GM12878 (cell line): ENCODE data around the gene INF2.

ENCODE experiments used
- ATF3 ChIP-seq: IDR thresholded peaks from 2 replicates; pipeline ENCODE4 v1.6.1; 2011; ENCODE audit warnings: low read depth, mild to moderate bottlenecking, low read length, moderate library complexity, borderline replicate concordance; ENCODE audit errors: extremely low read depth
- JUND ChIP-seq: IDR thresholded peaks from 2 replicates; pipeline ENCODE4 v1.6.1; 2012; ENCODE audit warnings: low read depth, mild to moderate bottlenecking, low read length, improper control_type of control experiment, moderate library complexity
- MAX ChIP-seq: IDR thresholded peaks from 2 replicates; pipeline ENCODE4 v1.6.1; 2012; ENCODE audit warnings: low read depth, low read length, improper control_type of control experiment
- PKNOX1 ChIP-seq: fragments of 450-650 bp; IDR thresholded peaks from 2 replicates; pipeline ENCODE4 v1.6.1; 2016; ENCODE audit warnings: mild to moderate bottlenecking
- YY1 ChIP-seq: IDR thresholded peaks from 2 replicates; pipeline ENCODE4 v1.6.1; 2011; ENCODE audit warnings: low read depth, mild to moderate bottlenecking, low read length
- ZNF217 ChIP-seq: fragments of 450-650 bp; IDR thresholded peaks from 2 replicates; pipeline ENCODE4 v1.6.1; 2017; ENCODE audit warnings: antibody characterized with exemption, mild to moderate bottlenecking

- TF ChIP-seq JUND: no peak
- TF ChIP-seq MAX: no peak
- TF ChIP-seq ZNF217: no peak
- no peak for TF ChIP-seq YY1
- no peak for TF ChIP-seq ATF3
- TF ChIP-seq PKNOX1: no peak
Measured at GRCh38 chr14:104682107-104682593, 7.3 kb upstream of the INF2 start.
